SK-N-SH (cell line): ENCODE measurements around the gene TPCN2.

Experiments
- CTCF ChIP-seq: fragments of 200-600 bp; sonication (generic); IDR thresholded peaks from 2 replicates; pipeline ENCODE4 v1.6.1; 2017; ENCODE audit warnings: antibody characterized with exemption, mild to moderate bottlenecking, moderate library complexity
- EP300 ChIP-seq, 2 experiments: IDR thresholded peaks; 2 replicates each; pipeline versions ENCODE4 v1.4.0 to v1.6.1; 2012; ENCODE audit warnings: borderline replicate concordance in 1 of 2, low read depth in 1 of 2, low read length in 1 of 2
- FOXJ3 ChIP-seq: sonication (generic); formaldehyde crosslinking; IDR thresholded peaks from 2 replicates; pipeline ENCODE4 v1.5.1; 2020; ENCODE audit warnings: mild to moderate bottlenecking, missing genetic modification reagents
- POLR2AphosphoS5 ChIP-seq: IDR thresholded peaks from 2 replicates; pipeline ENCODE4 v1.6.1; 2012; ENCODE audit warnings: low read depth, low read length
- SIN3A ChIP-seq: IDR thresholded peaks from 2 replicates; pipeline ENCODE4 v1.6.1; 2012; ENCODE audit warnings: low read depth, mild to moderate bottlenecking, low read length, moderate library complexity, borderline replicate concordance

DNA sequence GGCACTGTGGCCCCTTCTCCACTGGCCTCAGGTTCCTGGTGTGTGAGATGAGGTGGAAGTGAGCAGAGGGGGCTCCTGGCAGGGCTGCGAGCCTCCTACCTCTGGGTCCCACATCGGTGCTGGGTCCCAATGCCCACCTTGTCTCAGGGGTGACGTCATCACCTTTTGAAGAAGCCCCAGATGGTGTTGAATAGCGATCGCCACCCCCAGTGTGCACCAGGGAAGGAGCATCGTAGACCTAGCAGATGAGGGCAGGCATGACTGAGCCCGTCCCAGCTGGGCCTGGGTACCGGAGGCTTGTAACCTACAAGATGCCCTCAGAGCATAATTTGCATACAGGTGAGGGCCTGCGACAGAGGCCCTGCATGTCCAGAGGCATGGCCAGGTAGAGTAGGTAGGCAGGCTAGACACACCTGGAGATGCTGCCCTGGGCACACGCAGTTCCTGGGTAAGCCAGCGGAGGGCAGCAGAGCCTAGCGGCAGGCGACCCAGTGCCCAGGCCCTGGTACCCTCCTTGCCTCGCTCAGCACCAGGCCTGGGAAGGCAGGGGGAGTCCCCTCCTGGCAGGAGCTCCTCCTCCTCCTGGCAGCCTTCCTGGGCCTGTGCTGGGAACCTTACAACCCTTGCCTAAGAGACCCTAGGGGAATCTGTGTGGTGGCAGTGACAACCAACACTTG, 52.5 kb downstream of the TPCN2 start:
- no peak for TF ChIP-seq FOXJ3 (CRISPR knock-in tag)
- TF ChIP-seq EP300 (IDR thresholded peaks at IDR 0.05; ENCODE audit: borderline replicate concordance in 1 of 2, low read depth in 1 of 2, low read length in 1 of 2) = no peak
- no peak for TF ChIP-seq POLR2AphosphoS5
- TF ChIP-seq CTCF = peak; percentile 98
- TF ChIP-seq SIN3A = no peak
